ENCODE measurements around the gene GLA.

DNA sequence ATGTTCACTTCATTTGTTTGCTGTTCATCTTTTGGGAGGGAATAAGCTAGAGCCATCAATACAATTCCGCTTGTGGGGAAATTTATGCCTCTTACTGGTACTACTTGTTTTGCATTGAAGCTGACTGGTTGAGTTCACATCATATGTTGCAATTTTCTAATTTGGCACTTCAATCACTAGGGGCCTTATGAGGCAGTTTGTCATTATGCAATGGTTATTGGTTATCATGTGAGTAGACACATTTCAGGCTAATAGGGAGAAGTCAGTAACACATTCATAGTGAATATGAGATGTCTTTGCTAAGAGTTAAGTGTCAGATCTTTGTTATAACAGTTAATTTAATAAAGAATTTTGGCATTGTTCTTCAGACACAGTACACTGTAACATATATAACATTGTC, 11.9 kb downstream of the GLA start:
- TF ChIP-seq CTCF (IDR thresholded peaks at IDR 0.05; ENCODE audit: control extremely low read depth in 1 of 3, insufficient read depth in 1 of 3, low read depth in 1 of 3, low read length in 3 of 3) (no peak), EZH2 (IDR thresholded peaks at IDR 0.05; ENCODE audit: low read depth, low read length, severe bottlenecking) (no peak), SIN3A (conservative IDR thresholded peaks at IDR 0.05 in 1 of 2, IDR thresholded peaks at IDR 0.05 in 1 of 2; ENCODE audit: low read depth in 1 of 2, low read length in 2 of 2) (no peak), TAF1 (IDR thresholded peaks at IDR 0.05; ENCODE audit: low read depth, low read length) (no peak), JUN (IDR thresholded peaks at IDR 0.05; ENCODE audit: low read depth, low read length) (no peak), BACH1 (IDR thresholded peaks at IDR 0.05; ENCODE audit: low read length) (no peak), POLR2A (IDR thresholded peaks at IDR 0.05; ENCODE audit: control extremely low read depth in 1 of 2, low read depth in 2 of 2, low read length in 2 of 2) (peak in 1 of 2 experiments; percentile 53; a peak in 1 of 3 replicates), CREB1 (IDR thresholded peaks at IDR 0.05) (no peak), POLR2AphosphoS5 (IDR thresholded peaks at IDR 0.05; ENCODE audit: low read depth, low read length) (no peak; the same call in 1 of the 2 replicates), MAX (IDR thresholded peaks at IDR 0.05) (no peak), GABPA (IDR thresholded peaks at IDR 0.05; ENCODE audit: borderline replicate concordance, insufficient read depth, low read length) (no peak), CBX8 (IDR thresholded peaks at IDR 0.05; ENCODE audit: borderline replicate concordance, low read depth, low read length) (no peak), SP1 (IDR thresholded peaks at IDR 0.05; ENCODE audit: low read depth, low read length) (no peak), CBX5 (IDR thresholded peaks at IDR 0.05; ENCODE audit: low read depth, low read length) (no peak)
